ENCODE results near the gene TTLL1.

TTLL1 gene

GRCh38 chr22:43085658-43086606 lies 3.3 kb downstream of the TTLL1 start:
- DNase-seq (ENCODE audit: low read depth, low spot score) = no peak
- H3K4me3 ChIP-seq (ENCODE audit: low read length) = no peak overlapping the region

DNA sequence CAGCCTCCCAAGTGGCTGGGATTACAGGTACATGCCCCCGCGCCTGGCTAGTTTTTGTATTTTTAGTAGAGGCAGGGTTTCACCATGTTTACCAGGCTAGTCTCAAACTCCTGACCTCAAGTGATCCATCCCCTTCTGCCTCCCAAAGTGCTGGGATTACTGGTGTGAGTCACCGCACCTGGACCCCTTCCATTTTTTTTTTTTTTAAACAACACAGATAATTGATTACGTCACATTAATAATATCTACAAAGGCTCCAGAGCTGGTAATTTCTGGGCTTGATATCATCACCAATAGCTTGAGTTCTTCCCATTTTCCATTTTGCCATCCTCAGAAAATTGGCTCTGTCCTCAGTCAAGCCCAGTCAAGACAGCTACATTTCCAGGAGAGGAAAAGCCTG lies 7.2 kb downstream of the TTLL1 start:
- no peak overlapping the region for H3K4me3 ChIP-seq (ENCODE audit: low read length)
- DNase-seq (ENCODE audit: low read depth, low spot score) = no peak

GRCh38 chr22:43080616-43081015 lies 8.6 kb downstream of the TTLL1 start:
- no peak overlapping the region for H3K4me3 ChIP-seq (ENCODE audit: low read length)

DNA sequence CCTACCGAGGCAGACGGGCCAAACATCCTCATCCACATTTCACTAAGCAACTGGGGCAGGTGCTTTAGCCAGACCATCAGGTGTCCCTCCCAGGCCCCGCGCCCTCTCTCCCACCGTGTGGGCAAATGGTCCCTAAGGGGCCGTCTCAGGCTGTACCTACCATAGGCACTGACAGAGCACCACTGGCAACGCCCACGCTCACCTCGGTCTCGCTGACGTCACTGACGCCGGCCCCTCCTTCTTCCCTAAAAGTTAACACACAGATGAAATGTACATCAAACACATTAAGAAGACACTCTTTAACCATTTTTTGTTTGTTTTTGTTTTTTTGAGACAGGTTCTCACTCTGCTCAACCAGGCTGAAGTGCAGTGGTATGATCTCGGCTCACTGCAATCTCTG lies 9.4 kb downstream of the TTLL1 start:
- no peak overlapping the region for H3K4me3 ChIP-seq (ENCODE audit: low read length)
- no peak for DNase-seq (ENCODE audit: low read depth, low spot score)

More at GRCh38 chr22:43080616-43081015, 8.6 kb downstream of the TTLL1 start:
- DNase-seq (ENCODE audit: low read depth, low spot score) = no peak

DNA sequence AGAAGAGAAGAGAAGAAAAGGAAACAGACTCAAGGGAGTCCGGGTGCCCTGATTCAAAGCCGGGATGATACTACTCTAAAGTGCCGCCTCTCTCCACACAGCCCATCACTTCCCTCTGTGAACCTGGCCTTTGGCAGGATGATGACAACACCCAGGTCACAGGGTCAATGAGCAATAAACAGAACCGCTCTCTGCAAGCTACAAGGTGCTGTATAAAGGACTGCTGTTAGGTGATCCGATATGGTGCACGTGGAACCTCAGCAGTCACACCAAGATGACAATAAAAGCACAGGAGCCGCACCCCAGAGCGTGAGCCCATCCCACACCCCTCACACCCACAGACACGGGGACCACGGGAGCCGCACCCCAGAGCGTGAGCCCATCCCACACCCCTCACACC lies 10.7 kb downstream of the TTLL1 start:
- DNase-seq (ENCODE audit: low read depth, low spot score) = no peak
- H3K4me3 ChIP-seq (ENCODE audit: low read length) = no peak overlapping the region

- DNase-seq (ENCODE audit: low read depth, low spot score) = no peak
Observed at GRCh38 chr22:43077121-43077877, 11.9 kb downstream of the TTLL1 start.

DNA sequence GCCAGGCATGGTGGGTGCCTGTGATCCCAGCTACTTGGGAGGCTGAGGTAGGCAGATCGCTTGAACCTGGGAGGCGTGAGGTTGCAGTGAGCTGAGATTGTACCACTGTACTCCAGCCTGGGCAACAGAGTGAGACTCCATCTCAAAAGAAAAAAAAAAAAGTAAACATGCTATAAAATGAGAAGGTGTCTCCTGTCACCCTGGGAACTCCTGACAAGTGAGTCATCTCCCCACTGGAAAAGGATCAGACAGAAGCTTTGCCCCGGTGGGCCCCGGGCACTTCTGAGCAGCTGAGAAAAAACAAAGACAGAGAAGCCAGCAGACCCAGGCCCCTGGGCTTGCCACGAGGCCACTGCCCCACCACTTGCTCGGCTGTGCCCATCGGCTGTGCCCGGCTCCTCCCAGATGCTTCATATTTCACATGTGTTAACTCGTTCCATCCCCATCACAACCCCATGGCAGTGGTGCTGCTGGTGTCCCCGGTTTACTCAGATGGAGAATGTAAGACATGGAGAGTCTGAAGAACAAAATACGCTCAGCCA lies 22.3 kb downstream of the TTLL1 start:
- DNase-seq (ENCODE audit: low read depth, low spot score) = no peak
- no peak overlapping the region for H3K4me3 ChIP-seq (ENCODE audit: low read length)

More at GRCh38 chr22:43077121-43077877, 11.9 kb downstream of the TTLL1 start:
- H3K4me3 ChIP-seq (ENCODE audit: low read length) = no peak overlapping the region

DNA sequence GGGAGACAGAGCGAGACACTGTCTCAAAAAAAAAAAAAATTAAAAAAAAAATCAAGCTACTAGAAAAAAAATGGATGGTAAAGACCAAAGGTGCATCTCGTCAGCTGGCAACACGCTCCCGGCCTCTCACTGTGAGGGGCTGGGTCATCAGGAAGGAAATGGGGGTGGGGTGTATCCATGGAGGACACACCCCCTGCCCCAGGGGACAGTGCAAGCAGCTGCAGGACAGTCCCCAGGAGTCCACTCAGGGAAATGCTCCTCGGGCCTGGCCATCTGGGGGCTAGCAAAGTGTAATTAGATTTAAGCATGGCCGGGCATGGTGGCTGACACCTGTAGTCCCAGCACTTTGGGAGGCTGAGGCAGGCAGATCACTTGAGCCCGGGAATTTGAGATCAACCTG lies 23.1 kb downstream of the TTLL1 start:
- DNase-seq (ENCODE audit: low read depth, low spot score) = no peak
- no peak overlapping the region for H3K4me3 ChIP-seq (ENCODE audit: low read length)

DNA sequence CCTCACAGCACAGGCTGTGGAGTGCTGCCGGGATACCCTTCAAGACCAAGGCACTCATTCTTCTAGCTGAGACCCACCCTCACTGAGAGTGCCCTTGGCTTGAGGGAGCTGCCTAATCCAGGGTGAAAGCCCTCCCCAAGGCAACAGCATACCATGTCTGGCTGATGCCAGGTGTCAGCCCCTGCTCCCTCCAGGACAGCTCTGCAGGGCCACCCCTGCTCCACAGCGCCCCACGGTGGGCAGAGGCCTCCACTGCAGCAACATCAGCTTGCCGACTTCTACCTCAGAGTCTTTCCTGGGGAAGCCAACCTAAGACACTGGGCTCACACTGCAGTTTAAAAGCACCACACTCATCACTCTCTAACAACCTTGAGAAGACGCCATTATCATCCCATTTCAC lies 29.0 kb downstream of the TTLL1 start:
- H3K4me3 ChIP-seq (ENCODE audit: low read length) = no peak overlapping the region
- DNase-seq (ENCODE audit: low read depth, low spot score) = peak; percentile 15

DNA sequence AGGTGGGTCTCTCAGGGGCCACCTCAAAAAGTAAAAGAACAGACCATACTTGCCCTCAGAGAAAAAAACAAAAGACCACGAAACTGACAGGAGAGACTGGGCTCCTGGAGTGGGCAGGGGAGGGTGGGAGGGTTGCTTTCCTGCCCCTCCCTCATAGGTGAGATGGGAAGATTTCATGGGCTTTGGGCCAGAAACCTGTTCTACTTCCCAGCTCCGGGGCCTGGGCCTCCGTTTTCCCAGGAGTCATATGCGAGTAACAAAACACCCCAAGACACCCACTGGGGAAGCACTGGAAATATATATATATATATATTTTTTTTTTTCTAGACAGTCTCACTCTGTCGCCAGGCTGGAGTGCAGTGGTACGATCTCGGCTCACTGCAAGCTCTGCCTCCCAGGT lies 31.6 kb downstream of the TTLL1 start:
- no peak for DNase-seq (ENCODE audit: low read depth, low spot score)
- no peak overlapping the region for H3K4me3 ChIP-seq (ENCODE audit: low read length)

- no peak overlapping the region for H3K4me3 ChIP-seq (ENCODE audit: low read length)
- DNase-seq (ENCODE audit: low read depth, low spot score) = no peak
Observed at GRCh38 chr22:43053176-43053575, 36.0 kb downstream of the TTLL1 start.

- H3K4me3 ChIP-seq (ENCODE audit: low read length) = no peak overlapping the region
- no peak for DNase-seq (ENCODE audit: low read depth, low spot score)
Observed at GRCh38 chr22:43050995-43051394, 38.2 kb downstream of the TTLL1 start.

GRCh38 chr22:43047605-43048004 lies 41.6 kb downstream of the TTLL1 start:
- DNase-seq (ENCODE audit: low read depth, low spot score) = no peak
- H3K4me3 ChIP-seq (ENCODE audit: low read length) = no peak overlapping the region

DNA sequence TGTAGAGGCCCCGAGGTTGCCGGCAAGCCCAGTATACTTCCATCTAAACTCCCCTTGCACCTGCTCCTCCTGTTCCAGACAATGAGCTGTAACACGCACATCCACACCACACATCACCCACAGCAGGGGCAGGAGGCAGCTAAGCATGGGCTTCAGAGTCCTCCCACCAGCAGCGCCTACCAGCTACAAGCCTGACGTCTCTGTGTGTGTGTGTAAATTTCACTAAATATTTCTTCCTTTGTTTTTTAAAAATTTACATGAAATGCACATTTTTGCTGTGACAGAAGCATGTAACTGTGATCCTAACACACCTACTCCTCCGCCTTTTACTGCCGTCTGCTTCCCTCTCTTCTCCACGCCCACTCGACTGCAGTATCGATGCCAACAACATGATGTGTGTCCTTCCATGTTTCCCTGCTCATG lies 44.9 kb downstream of the TTLL1 start:
- no peak overlapping the region for H3K4me3 ChIP-seq (ENCODE audit: low read length)
- DNase-seq (ENCODE audit: low read depth, low spot score) = no peak

DNA sequence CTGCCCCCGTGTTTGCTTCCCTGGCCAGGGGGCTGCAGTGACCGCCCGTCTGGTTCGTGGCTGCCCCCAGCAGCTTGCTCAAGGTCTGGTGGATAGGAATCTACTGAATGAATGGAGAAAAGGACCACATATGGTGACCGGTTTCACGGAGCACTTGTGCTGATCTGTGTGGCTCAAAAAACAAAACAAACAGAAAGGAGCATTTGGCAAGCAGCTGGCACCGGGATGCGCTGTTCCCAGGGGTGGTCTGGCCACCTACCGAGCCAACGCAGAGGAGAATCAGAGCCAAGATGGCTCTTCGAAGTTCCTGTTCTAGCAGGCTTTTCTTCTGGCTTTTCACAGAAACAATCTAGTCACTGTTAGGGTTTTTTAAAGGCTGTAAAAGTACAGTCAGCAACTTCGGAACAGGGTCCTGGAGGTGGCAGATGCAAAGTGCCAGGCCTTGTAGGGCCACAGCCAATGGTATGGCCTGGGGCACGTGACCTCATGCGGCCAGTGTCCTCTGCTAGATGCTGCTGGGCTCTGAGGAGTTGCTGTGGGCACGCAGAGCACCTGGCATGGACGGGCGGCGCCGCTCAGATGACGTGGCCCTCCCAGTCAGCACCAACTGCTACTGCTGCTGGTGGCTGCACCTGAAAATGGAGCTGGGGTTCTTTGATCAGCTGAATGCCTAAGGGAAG lies 47.0 kb downstream of the TTLL1 start:
- no peak overlapping the region for H3K4me3 ChIP-seq (ENCODE audit: low read length)
- DNase-seq (ENCODE audit: low read depth, low spot score) = no peak

GRCh38 chr22:43039800-43040199 lies 49.4 kb downstream of the TTLL1 start:
- DNase-seq (ENCODE audit: low read depth, low spot score) = no peak
- no peak overlapping the region for H3K4me3 ChIP-seq (ENCODE audit: low read length)

DNA sequence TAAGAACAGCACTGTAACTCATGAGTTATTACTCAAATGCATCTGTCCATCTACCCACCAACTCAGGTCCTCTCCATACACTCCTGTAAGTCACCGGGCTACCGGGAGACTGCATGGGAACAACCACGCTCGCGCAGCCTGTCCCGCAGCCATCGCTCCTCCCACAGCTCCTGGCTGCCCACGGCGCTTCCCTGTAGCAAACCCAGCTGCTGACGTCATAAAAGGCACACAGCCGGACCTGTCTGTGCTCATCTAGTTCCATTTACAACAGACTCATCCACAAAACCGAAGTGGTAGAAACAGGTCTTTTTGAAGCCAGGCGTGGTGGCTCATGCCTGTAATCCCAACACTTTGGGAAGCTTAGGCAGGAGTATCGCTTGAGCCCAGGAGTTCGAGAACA lies 50.9 kb downstream of the TTLL1 start:
- DNase-seq (ENCODE audit: low read depth, low spot score) = no peak
- no peak overlapping the region for H3K4me3 ChIP-seq (ENCODE audit: low read length)

- no peak for DNase-seq (ENCODE audit: low read depth, low spot score)
- no peak overlapping the region for H3K4me3 ChIP-seq (ENCODE audit: low read length)
Observed at GRCh38 chr22:43036282-43036829, 52.8 kb downstream of the TTLL1 start.

GRCh38 chr22:43035250-43035649 lies 53.9 kb downstream of the TTLL1 start:
- H3K4me3 ChIP-seq (ENCODE audit: low read length) = no peak overlapping the region
- no peak for DNase-seq (ENCODE audit: low read depth, low spot score)

Data from Jurkat, Clone E6-1 (cell line).